IPS DF 6.9 (cell line): ENCODE measurements around the gene RPL28.

Source experiments
- DNase-seq: peaks from one replicate; pipeline ENCODE4 v3.0.0-alpha.2; 2013; ENCODE audit warnings: low read depth, low spot score
- H3K27ac ChIP-seq: one replicate; pipeline ENCODE4 v1.5.1; 2013; ENCODE audit warnings: low read length, control low read depth
- H3K27me3 ChIP-seq: 2 replicates; pipeline ENCODE4 v1.6.1; 2013; ENCODE audit warnings: mild to moderate bottlenecking, low read length; ENCODE audit not compliant: control insufficient read depth, insufficient read depth
- H3K36me3 ChIP-seq: 2 replicates; pipeline ENCODE4 v1.6.1; 2013; ENCODE audit warnings: low read length; ENCODE audit not compliant: control insufficient read depth, insufficient read depth
- H3K4me1 ChIP-seq: 2 replicates; pipeline ENCODE4 v1.6.1; 2013; ENCODE audit warnings: low read length; ENCODE audit not compliant: control insufficient read depth, insufficient read depth
- H3K4me3 ChIP-seq: 2 replicates; pipeline ENCODE4 v1.5.1; 2013; ENCODE audit warnings: mild to moderate bottlenecking, low read length
- H3K9me3 ChIP-seq: 2 replicates; pipeline ENCODE4 v1.6.1; 2013; ENCODE audit warnings: low read length, inconsistent platforms; ENCODE audit not compliant: control insufficient read depth, insufficient read depth
- WGBS: extraction: QIAGEN DNeasy Blood & Tissue Kit; methylation state at CpG from one replicate; pipeline ENCODE4 v1.1.7; 2013; ENCODE audit warnings: mixed read lengths, missing lambda C conversion rate; ENCODE audit not compliant: insufficient read length, insufficient coverage; 5-methylcytosine and 5-hydroxymethylcytosine counted together

The RPL28 gene

GRCh38 chr19:55376241-55376933, 9.3 kb upstream of the RPL28 start, which contains the start of gene TMEM190:
Gene TMEM190 (plus strand): TSS chr19:55376826. CDS start chr19:55376854, 28 bp downstream.
- Histone ChIP-seq H3K36me3 (no peaks in the 10 kb centered on the region), H3K9me3 (no peaks in the 10 kb centered on the region), H3K27ac (no peak within 1 kb of the TSS), H3K4me1 (peaks cover 15% of the 10 kb centered on the region), H3K27me3 (peaks cover 4% of the 10 kb centered on the region; the same call in 1 of the 2 replicates), H3K4me3 (peak within 1 kb of the TSS; percentile 4; the same call in 1 of the 2 replicates)
- no CpG with 5 or more reads among the region's 21 CpGs for WGBS
- DNase-seq, result no peak

- Histone ChIP-seq H3K4me1 (peaks cover 15% of the 10 kb centered on the region), H3K27ac (no peak overlapping the region), H3K9me3 (no peaks in the 10 kb centered on the region), H3K4me3 (peak overlapping the region; percentile 4; the same call in 1 of the 2 replicates), H3K27me3 (no peaks in the 10 kb centered on the region), H3K36me3 (no peaks in the 10 kb centered on the region)
- WGBS, result no CpG with 5 or more reads among the region's 43 CpGs
- DNase-seq, result no peak
Measured at GRCh38 chr19:55377356-55378131, 8.2 kb upstream of the RPL28 start.

GRCh38 chr19:55379174-55379573, 6.6 kb upstream of the RPL28 start:
- Histone ChIP-seq H3K27ac (no peak overlapping the region), H3K4me3 (no peak overlapping the region), H3K9me3 (no peaks in the 10 kb centered on the region), H3K4me1 (peaks cover 7% of the 10 kb centered on the region), H3K27me3 (no peaks in the 10 kb centered on the region), H3K36me3 (no peaks in the 10 kb centered on the region)
- no CpG with 5 or more reads among the region's 11 CpGs for WGBS
- DNase-seq, result no peak

GRCh38 chr19:55382013-55382412, 3.7 kb upstream of the RPL28 start:
- WGBS, result 100% methylated on average over 3 of the region's 5 CpGs
- Histone ChIP-seq H3K4me3 (no peak overlapping the region), H3K27me3 (no peaks in the 10 kb centered on the region), H3K9me3 (no peaks in the 10 kb centered on the region), H3K27ac (no peak overlapping the region), H3K36me3 (peaks cover under 1% of the 10 kb centered on the region), H3K4me1 (peaks cover 3% of the 10 kb centered on the region; the same call in 1 of the 2 replicates)
- no peak for DNase-seq

GRCh38 chr19:55382522-55383054, 3.1 kb upstream of the RPL28 start:
- Histone ChIP-seq H3K9me3 (no peaks in the 10 kb centered on the region), H3K4me1 (peaks cover under 1% of the 10 kb centered on the region), H3K36me3 (peaks cover 6% of the 10 kb centered on the region), H3K27me3 (no peaks in the 10 kb centered on the region), H3K27ac (no peak overlapping the region), H3K4me3 (no peak overlapping the region)
- DNase-seq, result no peak
- WGBS, result no CpG with 5 or more reads among the region's 3 CpGs

GRCh38 chr19:55383279-55384130, 2.2 kb upstream of the RPL28 start:
- WGBS, result no CpG with 5 or more reads among the region's 88 CpGs
- peak overlapping the region; percentile 69; the same call in 1 of the 2 replicates for H3K4me3 ChIP-seq
- H3K4me1 ChIP-seq, result peaks cover 3% of the 10 kb centered on the region
- H3K27ac ChIP-seq, result no peak overlapping the region
- H3K27me3 ChIP-seq, result no peaks in the 10 kb centered on the region
- no peak for DNase-seq
- H3K36me3 ChIP-seq, result peaks cover 15% of the 10 kb centered on the region
- no peaks in the 10 kb centered on the region for H3K9me3 ChIP-seq

GRCh38 chr19:55384131-55384919, 1.4 kb upstream of the RPL28 start, which contains the start of gene TMEM238:
Gene TMEM238 (minus strand): TSS chr19:55384292. CDS start chr19:55384259, 33 bp downstream.
- Histone ChIP-seq H3K27ac (no peak within 1 kb of the TSS), H3K27me3 (no peaks in the 10 kb centered on the region), H3K4me3 (peak within 1 kb of the TSS; percentile 69; the same call in 1 of the 2 replicates), H3K9me3 (no peaks in the 10 kb centered on the region), H3K36me3 (peaks cover 23% of the 10 kb centered on the region), H3K4me1 (peaks cover 3% of the 10 kb centered on the region)
- DNase-seq, result no peak
- WGBS, result no CpG with 5 or more reads among the region's 72 CpGs

GRCh38 chr19:55384920-55385723, 610 bp upstream of the RPL28 start:
- H3K27me3 ChIP-seq, result no peaks in the 10 kb centered on the region
- H3K9me3 ChIP-seq, result no peaks in the 10 kb centered on the region
- H3K27ac ChIP-seq, result no peak overlapping the region
- H3K36me3 ChIP-seq, result peaks cover 24% of the 10 kb centered on the region
- DNase-seq, result peak; percentile 82
- H3K4me3 ChIP-seq, result peak overlapping the region; percentile 69; the same call in 1 of the 2 replicates
- no CpG with 5 or more reads among the region's 34 CpGs for WGBS
- peaks cover 6% of the 10 kb centered on the region for H3K4me1 ChIP-seq

GRCh38 chr19:55386493-55386971, 800 bp downstream of the RPL28 start:
- Histone ChIP-seq H3K27me3 (no peaks in the 10 kb centered on the region), H3K4me1 (peaks cover 9% of the 10 kb centered on the region), H3K36me3 (peaks cover 26% of the 10 kb centered on the region), H3K9me3 (no peaks in the 10 kb centered on the region), H3K4me3 (peak overlapping the region; percentile 82), H3K27ac (no peak overlapping the region)
- WGBS, result no CpG with 5 or more reads among the region's 33 CpGs
- no peak for DNase-seq
